DMS114 treated with DMSO at 0.1 percent for 48 hours (cell line): ENCODE data around the gene CEACAM7.
"Not testable (repeated sequence)": the region's sequence is repeated elsewhere in the genome, so short reads cannot be mapped to it uniquely, and the experiment has no call there.

Experiments used
- DNase-seq: peaks from one replicate; lab custom pipeline; 2025; ENCODE audit not compliant: unreplicated experiment; lab: John Stamatoyannopoulos, UW

Gene CEACAM7

DNA sequence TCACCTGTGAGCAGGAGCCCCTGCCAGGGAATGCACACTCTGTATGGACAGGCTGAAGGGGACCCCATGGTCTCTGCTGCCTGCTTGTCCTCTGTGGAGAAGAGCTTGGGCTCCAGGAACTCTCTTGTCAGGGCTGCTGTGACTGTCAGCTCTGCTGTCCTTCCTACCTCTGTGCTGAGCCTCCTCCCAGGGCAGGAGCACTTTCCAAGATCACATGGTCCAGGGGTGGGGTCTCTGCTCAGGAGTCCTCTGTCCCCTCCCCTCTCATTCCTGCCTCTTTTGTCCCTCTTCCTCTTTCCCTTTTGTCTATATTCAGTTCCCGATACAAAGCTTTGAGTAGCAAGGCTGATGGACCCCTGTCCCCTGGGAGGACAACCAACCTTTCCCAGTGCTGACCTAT, at the start of gene CEACAM7:
Gene CEACAM7 (minus strand): TSS at position 173 of the 400 bp plus-strand sequence. CDS start 105 bp downstream, at position 68.
- DNase-seq: no peak

DNA sequence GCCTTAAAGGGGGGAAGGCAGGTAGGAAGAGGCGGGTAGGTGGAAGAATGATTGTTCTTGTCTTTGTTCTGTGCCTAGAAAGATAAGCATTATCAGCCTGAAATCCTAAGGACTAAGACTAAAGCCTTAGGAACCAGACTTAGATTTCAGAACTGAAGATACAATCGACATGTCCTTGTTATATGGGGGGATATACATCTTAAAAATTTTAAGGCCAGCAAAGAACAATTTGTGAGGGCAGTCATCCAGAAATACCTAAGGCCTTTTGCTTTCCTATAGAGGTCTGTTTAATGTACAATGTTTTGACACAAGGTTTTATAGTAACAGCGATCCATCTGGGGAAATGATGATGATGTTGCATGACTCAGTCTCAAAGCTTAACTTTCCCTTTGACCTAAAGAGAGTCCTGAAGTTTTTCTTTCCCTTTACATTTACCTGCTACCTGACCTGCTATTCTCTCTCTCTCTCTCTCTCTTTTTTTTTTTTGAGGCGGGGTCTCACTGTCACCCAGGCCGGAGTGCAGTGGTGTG, 47.1 kb upstream of the CEACAM7 start:
- no peak for DNase-seq

DNA sequence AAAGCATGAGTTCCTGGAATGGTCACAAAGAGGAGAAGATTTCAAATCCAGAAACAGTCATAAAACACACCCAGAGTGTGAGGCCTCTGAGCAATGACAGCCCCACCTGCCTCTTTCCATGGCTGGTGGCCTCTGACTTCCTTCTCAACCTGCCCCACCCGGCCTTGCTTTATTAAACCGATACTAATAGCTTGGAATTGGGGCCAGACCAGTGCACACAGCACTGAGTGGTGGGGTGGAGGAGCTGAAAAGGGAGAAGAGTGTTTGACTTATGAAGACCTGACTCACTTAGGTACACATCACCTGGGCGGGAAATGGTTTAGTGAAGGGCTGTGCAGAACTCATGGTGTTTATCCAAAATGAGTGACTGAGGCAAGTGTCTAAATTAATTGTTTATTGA, 46.5 kb upstream of the CEACAM7 start:
- no peak for DNase-seq

DNA sequence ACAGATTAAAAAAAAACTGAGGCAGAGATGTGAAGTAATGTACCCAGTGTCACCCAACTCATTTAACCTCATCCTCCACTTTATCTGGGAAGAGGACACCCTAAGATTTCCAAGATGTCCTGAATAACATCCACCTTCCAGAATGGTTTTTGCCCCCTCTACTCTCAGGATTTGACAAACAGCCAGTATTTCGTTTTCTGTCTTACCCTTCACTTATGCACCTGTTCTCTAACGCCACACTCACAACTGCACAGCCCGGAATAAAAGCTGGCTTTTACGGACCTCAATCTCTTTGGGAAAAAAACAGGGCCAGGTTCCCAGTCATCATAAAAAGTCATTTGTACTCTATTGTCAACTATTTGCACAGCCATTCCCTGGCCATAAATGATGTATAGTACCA, 46.1 kb upstream of the CEACAM7 start:
- DNase-seq: no peak

DNA sequence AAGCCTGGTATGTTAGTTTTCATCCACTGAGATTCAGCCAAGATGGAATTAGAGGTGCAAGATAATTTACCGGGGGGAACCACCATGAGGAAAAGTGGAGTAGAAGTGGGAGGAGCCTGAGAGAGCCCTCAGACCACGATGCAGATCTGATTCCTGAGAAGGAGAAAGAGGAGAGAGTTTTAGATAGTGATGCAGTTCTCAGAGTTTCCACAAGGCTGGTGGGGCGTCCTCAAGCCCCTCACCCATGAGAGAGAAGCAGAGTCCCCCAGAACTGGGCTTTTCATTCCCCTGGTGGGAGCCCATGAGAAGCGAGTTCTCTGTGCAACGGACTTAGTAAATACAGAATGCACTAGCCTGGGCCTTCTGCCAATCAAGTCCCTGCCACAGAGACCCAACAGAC, 38.4 kb upstream of the CEACAM7 start:
- DNase-seq: no peak

DNA sequence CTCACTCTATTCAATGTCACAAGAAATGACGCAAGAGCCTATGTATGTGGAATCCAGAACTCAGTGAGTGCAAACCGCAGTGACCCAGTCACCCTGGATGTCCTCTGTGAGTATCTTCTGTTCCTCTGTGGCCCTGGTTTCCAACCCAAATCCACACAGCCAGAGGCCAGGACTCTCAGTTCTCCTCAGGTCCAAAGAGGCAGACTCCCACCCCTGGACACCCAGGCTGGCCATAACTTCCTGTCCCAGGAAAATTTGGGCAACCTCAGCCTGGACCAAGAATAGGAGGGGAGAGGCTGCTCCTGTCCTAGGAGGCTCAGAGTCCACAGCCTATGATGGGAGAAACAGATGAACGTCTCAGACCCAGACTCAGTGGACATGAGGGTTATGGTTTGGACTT, 32.0 kb upstream of the CEACAM7 start:
- no peak for DNase-seq

DNA sequence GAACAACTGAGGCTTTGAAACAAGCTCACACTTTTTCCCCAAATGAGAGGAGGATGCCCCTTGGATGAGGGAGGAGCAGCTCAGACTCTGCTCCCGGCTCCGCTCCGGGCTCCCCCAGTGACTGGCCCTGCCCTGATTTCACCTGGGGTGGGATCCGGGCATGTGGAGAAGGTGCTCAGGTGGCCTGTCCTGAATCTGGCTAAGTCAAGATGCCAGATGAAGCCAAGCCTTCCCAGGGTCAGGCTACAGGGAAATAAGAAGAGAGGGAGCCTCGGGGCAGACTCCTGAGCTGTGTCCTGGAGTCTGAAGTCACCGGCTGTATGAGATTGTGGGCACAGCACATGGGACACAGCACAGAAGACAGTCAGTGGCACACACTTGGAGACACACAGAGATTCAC, 30.7 kb upstream of the CEACAM7 start:
- no peak for DNase-seq

DNA sequence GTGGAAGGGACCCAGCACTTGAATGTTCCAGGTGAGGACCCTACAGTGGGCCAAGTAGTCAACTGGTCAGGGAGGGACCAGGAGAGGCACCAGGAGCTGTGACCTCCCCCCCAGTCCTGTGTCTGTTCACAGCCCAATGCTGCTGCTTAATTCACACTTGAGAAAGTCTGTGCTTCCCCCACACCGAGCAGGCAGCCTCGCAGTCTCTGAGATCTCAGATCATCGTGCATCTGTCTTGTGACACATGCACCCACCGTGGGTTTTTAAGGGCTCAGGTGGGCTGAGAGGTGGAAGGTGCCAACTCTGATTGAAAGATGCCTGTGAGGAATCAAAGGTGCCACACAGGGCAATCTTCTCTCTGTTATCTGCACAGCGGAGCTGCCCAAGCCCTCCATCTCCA, 26.5 kb upstream of the CEACAM7 start:
- no peak for DNase-seq

DNA sequence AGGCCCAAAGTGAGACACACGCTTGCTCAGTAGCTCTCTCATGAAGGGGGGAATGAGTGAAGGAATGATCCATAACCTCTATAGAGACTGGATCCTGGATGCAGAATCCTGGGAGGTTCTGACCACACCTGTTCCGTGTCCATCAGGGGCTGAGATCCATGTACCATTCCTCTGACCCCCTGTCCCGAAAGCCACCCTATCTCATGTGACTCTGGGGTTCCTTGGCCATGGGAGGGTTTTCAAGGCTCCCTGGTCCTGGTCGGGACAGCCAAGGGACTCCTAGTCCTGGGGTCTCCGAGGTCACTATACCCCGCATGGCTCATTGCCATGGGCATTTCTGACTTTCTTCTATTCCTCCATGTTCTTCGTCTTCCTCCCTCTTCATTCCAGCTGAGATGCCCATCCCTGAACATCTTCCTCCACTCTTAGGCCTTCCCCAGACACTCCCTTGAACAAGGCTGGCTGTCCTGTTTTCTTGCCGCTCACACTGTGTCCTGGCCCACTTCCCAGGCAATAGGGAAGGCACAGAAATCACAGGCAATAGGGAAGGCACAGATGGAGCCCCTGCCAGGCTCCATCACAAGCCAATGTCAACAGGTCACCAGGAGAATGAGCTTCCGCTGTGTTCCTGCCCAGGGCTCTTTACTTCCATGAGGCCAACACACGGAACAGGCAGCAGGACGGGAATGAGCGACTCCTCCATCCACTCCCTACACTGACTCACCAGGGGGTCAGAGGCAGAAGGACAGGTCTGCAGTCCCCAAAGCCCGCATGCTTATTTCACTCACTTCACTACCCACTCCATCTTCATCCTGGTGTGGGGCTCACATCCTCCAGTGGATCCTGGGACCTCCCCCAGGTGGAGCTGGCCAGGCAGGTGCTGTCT, 23.5 kb upstream of the CEACAM7 start:
- DNase-seq: no peak

DNA sequence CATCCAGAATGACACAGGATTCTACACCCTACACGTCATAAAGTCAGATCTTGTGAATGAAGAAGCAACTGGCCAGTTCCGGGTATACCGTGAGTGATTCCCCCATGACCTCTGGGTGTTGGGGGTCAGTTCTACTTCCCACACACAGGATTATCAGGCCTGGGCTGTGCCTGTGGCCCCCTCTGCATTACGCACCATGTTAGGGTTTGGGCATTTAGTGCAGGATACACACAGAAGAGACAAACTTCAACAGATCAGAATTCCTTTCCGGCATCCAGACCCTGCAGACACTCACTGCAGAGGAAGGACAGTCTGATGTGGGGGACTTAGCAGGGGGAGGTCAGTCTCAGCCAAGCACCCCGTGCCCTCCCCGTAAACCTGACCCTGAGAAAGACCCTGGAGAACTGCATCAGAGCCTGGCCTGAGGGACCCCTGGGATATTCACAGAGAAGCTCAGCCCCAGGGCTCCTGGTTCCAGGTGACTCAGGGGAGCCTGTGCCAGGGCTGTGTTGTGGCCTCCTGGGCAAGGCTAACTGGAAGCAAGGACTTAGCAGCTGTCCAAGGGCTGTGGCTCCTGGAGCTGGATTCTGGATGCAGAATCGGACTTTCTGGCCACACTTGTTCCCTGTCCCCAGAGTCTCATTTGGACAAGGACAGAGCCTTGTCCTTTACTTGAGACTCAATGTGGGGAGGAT, 22.0 kb upstream of the CEACAM7 start:
- DNase-seq: no peak

DNA sequence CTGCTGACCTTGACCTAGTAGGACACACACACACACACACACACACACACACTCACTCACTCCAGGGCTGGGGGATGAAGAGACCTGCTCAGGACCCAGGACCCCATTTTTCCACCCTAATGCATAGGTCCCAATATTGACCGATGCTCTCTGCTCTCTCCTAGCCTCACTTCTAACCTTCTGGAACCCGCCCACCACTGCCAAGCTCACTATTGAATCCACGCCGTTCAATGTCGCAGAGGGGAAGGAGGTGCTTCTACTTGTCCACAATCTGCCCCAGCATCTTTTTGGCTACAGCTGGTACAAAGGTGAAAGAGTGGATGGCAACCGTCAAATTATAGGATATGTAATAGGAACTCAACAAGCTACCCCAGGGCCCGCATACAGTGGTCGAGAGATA, 21.4 kb upstream of the CEACAM7 start:
- not testable (repeated sequence) for DNase-seq

DNA sequence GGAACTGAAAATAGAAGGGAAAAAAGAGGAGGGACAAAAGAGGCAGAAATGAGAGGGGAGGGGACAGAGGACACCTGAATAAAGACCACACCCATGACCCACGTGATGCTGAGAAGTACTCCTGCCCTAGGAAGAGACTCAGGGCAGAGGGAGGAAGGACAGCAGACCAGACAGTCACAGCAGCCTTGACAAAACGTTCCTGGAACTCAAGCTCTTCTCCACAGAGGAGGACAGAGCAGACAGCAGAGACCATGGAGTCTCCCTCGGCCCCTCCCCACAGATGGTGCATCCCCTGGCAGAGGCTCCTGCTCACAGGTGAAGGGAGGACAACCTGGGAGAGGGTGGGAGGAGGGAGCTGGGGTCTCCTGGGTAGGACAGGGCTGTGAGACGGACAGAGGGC, 20.4 kb upstream of the CEACAM7 start, which contains the start of gene CEACAM5:
Gene CEACAM5 (plus strand): TSS at position 146 of the 400 bp plus-strand sequence. CDS start 106 bp downstream, at position 252.
- DNase-seq: no peak

DNA sequence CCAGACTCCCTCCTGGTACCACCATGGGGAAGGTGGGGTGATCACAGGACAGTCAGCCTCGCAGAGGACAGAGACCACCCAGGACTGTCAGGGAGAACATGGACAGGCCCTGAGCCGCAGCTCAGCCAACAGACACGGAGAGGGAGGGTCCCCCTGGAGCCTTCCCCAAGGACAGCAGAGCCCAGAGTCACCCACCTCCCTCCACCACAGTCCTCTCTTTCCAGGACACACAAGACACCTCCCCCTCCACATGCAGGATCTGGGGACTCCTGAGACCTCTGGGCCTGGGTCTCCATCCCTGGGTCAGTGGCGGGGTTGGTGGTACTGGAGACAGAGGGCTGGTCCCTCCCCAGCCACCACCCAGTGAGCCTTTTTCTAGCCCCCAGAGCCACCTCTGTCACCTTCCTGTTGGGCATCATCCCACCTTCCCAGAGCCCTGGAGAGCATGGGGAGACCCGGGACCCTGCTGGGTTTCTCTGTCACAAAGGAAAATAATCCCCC, 19.9 kb upstream of the CEACAM7 start:
- DNase-seq: no peak

DNA sequence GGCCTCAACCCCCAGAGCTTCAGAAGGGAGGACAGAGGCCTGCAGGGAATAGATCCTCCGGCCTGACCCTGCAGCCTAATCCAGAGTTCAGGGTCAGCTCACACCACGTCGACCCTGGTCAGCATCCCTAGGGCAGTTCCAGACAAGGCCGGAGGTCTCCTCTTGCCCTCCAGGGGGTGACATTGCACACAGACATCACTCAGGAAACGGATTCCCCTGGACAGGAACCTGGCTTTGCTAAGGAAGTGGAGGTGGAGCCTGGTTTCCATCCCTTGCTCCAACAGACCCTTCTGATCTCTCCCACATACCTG, 19.4 kb upstream of the CEACAM7 start:
- DNase-seq: no peak

DNA sequence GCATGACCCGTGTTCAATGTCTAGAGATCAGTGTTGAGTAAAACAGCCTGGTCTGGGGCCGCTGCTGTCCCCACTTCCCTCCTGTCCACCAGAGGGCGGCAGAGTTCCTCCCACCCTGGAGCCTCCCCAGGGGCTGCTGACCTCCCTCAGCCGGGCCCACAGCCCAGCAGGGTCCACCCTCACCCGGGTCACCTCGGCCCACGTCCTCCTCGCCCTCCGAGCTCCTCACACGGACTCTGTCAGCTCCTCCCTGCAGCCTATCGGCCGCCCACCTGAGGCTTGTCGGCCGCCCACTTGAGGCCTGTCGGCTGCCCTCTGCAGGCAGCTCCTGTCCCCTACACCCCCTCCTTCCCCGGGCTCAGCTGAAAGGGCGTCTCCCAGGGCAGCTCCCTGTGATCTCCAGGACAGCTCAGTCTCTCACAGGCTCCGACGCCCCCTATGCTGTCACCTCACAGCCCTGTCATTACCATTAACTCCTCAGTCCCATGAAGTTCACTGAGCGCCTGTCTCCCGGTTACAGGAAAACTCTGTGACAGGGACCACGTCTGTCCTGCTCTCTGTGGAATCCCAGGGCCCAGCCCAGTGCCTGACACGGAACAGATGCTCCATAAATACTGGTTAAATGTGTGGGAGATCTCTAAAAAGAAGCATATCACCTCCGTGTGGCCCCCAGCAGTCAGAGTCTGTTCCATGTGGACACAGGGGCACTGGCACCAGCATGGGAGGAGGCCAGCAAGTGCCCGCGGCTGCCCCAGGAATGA, 18.9 kb upstream of the CEACAM7 start:
- DNase-seq: peak; percentile 40

DNA sequence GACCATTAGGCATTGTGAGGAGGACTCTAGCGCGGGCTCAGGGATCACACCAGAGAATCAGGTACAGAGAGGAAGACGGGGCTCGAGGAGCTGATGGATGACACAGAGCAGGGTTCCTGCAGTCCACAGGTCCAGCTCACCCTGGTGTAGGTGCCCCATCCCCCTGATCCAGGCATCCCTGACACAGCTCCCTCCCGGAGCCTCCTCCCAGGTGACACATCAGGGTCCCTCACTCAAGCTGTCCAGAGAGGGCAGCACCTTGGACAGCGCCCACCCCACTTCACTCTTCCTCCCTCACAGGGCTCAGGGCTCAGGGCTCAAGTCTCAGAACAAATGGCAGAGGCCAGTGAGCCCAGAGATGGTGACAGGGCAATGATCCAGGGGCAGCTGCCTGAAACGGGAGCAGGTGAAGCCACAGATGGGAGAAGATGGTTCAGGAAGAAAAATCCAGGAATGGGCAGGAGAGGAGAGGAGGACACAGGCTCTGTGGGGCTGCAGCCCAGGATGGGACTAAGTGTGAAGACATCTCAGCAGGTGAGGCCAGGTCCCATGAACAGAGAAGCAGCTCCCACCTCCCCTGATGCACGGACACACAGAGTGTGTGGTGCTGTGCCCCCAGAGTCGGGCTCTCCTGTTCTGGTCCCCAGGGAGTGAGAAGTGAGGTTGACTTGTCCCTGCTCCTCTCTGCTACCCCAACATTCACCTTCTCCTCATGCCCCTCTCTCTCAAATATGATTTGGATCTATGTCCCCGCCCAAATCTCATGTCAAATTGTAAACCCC, 17.5 kb upstream of the CEACAM7 start:
- no peak for DNase-seq

DNA sequence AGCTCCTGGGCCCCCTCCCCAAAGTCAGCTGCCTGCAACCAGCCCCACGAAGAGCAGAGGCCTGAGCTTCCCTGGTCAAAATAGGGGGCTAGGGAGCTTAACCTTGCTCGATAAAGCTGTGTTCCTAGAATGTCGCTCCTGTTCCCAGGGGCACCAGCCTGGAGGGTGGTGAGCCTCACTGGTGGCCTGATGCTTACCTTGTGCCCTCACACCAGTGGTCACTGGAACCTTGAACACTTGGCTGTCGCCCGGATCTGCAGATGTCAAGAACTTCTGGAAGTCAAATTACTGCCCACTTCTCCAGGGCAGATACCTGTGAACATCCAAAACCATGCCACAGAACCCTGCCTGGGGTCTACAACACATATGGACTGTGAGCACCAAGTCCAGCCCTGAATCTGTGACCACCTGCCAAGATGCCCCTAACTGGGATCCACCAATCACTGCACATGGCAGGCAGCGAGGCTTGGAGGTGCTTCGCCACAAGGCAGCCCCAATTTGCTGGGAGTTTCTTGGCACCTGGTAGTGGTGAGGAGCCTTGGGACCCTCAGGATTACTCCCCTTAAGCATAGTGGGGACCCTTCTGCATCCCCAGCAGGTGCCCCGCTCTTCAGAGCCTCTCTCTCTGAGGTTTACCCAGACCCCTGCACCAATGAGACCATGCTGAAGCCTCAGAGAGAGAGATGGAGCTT, 15.7 kb upstream of the CEACAM7 start:
- no peak for DNase-seq

DNA sequence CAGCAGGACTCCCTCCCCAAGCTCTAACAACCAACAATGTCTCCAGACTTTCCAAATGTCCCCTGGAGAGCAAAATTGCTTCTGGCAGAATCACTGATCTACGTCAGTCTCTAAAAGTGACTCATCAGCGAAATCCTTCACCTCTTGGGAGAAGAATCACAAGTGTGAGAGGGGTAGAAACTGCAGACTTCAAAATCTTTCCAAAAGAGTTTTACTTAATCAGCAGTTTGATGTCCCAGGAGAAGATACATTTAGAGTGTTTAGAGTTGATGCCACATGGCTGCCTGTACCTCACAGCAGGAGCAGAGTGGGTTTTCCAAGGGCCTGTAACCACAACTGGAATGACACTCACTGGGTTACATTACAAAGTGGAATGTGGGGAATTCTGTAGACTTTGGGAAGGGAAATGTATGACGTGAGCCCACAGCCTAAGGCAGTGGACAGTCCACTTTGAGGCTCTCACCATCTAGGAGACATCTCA, 14.1 kb upstream of the CEACAM7 start:
- DNase-seq: no peak

DNA sequence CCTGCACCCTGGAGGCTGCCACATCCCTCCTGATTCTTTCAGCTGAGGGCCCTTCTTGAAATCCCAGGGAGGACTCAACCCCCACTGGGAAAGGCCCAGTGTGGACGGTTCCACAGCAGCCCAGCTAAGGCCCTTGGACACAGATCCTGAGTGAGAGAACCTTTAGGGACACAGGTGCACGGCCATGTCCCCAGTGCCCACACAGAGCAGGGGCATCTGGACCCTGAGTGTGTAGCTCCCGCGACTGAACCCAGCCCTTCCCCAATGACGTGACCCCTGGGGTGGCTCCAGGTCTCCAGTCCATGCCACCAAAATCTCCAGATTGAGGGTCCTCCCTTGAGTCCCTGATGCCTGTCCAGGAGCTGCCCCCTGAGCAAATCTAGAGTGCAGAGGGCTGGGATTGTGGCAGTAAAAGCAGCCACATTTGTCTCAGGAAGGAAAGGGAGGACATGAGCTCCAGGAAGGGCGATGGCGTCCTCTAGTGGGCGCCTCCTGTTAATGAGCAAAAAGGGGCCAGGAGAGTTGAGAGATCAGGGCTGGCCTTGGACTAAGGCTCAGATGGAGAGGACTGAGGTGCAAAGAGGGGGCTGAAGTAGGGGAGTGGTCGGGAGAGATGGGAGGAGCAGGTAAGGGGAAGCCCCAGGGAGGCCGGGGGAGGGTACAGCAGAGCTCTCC, 13.5 kb upstream of the CEACAM7 start:
- no peak for DNase-seq
